K562 (cell line): ENCODE measurements around the gene CAAP1. TPM values are rescaled to one million over a fixed set of nuclear protein-coding genes. Genes with fewer than 3 reads are reported as not detected.

ENCODE experiments used
- ATAC-seq: fragments of 200-7000 bp; cut with Tn5 transposase; 3 replicates; pipeline ENCODE4 v1.9.1; 2020; ENCODE audit warnings: moderate library complexity
- BruUV-seq: library from RNA; stranded (reverse); fragments of 400-500 nt; replicated peaks from 2 replicates; lab custom pipeline; 2021; lab: Mats Ljungman, UMichigan
- CTCF ChIA-PET: fragments of 300-600 bp; formaldehyde crosslinking; extraction: SDS; loops from one replicate; lab custom pipeline; 2021; ENCODE audit warnings: low intra/inter-chr PET ratio; lab: Yijun Ruan, JAX
- POLR2A ChIA-PET: fragments of 300-600, 350-650 bp; sonication (Branson Sonifier 250); formaldehyde crosslinking; extraction: SDS; loops from one replicate; lab custom pipeline; 2021; ENCODE audit warnings: antibody characterized with exemption, inconsistent platforms; lab: Yijun Ruan, JAX
- DNase-seq, 4 experiments: peaks; one replicate each; pipeline versions ENCODE4 v3.0.0 to v3.0.0-alpha.2; 2011 to 2018; ENCODE audit warnings: low spot score in 3 of 4, mixed read lengths in 3 of 4; ENCODE audit errors: extremely low read depth in 1 of 4
- FAIRE-seq: peaks from 2 replicates; lab custom pipeline; 2011; peaks lifted over from hg19 to GRCh38; lab: Jason Lieb, UNC
- H2AFZ ChIP-seq: 2 replicates; pipeline ENCODE4 v1.6.0; 2011; ENCODE audit warnings: low read depth, low read length, control low read depth, inconsistent platforms
- H3K27ac ChIP-seq: fragments of 200-600 bp; 3 replicates; pipeline ENCODE4 v1.8.0; 2011; ENCODE audit warnings: low read depth, mild to moderate bottlenecking, control low read depth, inconsistent platforms, low read length, moderate library complexity, mixed read lengths; ENCODE audit errors: extremely low read depth
- H3K27me3 ChIP-seq, 2 experiments: fragments of 300-600 bp in 1 of 2; 2 replicates in 1 of 2; 3 replicates in 1 of 2; pipeline versions ENCODE4 v1.6.0 to v1.8.0; 2011; ENCODE audit warnings: inconsistent platforms in 2 of 2, low read length in 2 of 2, mild to moderate bottlenecking in 1 of 2, mixed read lengths in 1 of 2, moderate library complexity in 1 of 2; ENCODE audit not compliant: control insufficient read depth in 2 of 2, insufficient read depth in 2 of 2
- H3K36me3 ChIP-seq: fragments of 300-600 bp; 3 replicates; pipeline ENCODE4 v1.8.0; 2011; ENCODE audit warnings: mild to moderate bottlenecking, low read length, inconsistent platforms; ENCODE audit not compliant: control insufficient read depth, insufficient read depth
- H3K4me1 ChIP-seq, 2 experiments: fragments of 200-600 bp in 1 of 2; replicated peaks in 1 of 2; 2 replicates in 1 of 2; 3 replicates in 1 of 2; pipeline versions ENCODE4 v1.5.1 to v1.8.0; 2011; ENCODE audit warnings: inconsistent platforms in 2 of 2, low read length in 2 of 2, mild to moderate bottlenecking in 1 of 2, mixed read lengths in 1 of 2, moderate library complexity in 1 of 2; ENCODE audit not compliant: control insufficient read depth in 2 of 2, insufficient read depth in 2 of 2
- H3K4me2 ChIP-seq: 2 replicates; pipeline ENCODE4 v1.6.1; 2011; ENCODE audit warnings: low read length, control low read depth, inconsistent platforms, mixed read lengths; ENCODE audit not compliant: insufficient read depth
- H3K4me3 ChIP-seq: fragments of 200-600 bp; sonication (generic), shearing (Covaris generic); 2 replicates; pipeline ENCODE4 v1.5.1; 2016; ENCODE audit warnings: control low read depth, inconsistent platforms
- H3K79me2 ChIP-seq: fragments of 200-600 bp; 3 replicates; pipeline ENCODE4 v1.8.0; 2011; ENCODE audit warnings: low read length, inconsistent platforms; ENCODE audit not compliant: control insufficient read depth, insufficient read depth
- H3K9ac ChIP-seq, 2 experiments: 2 replicates each; pipeline versions ENCODE4 v1.6.0 to v1.6.1; 2011; ENCODE audit warnings: low read depth in 2 of 2, low read length in 2 of 2, control low read depth in 1 of 2, inconsistent platforms in 1 of 2, mild to moderate bottlenecking in 1 of 2, mixed read lengths in 1 of 2; ENCODE audit not compliant: insufficient read depth in 1 of 2
- H3K9me1 ChIP-seq: one replicate; pipeline ENCODE4 v1.6.0; 2011; ENCODE audit warnings: inconsistent platforms, mild to moderate bottlenecking, low read length, moderate library complexity; ENCODE audit not compliant: control insufficient read depth, insufficient read depth
- H3K9me3 ChIP-seq: replicated peaks from 2 replicates; pipeline ENCODE4 v1.5.1; 2011; ENCODE audit warnings: low read depth, low read length, inconsistent platforms; ENCODE audit not compliant: control insufficient read depth, insufficient read depth
- H4K20me1 ChIP-seq: replicated peaks from 2 replicates; pipeline ENCODE4 v1.6.1; 2011; ENCODE audit warnings: low read length, inconsistent platforms, mixed read lengths; ENCODE audit not compliant: control insufficient read depth, insufficient read depth
- FIP1L1 ChIP-seq: fragments of 200-400 bp; formaldehyde crosslinking; IDR thresholded peaks from 2 replicates; pipeline ENCODE4 v1.6.1; 2018; ENCODE audit warnings: mild to moderate bottlenecking, low read depth, low read length; ENCODE audit not compliant: poor library complexity, severe bottlenecking
- HDAC3 ChIP-seq: fragments of 450-650 bp; IDR thresholded peaks from 2 replicates; pipeline ENCODE4 v1.6.1; 2018; ENCODE audit warnings: borderline replicate concordance, mild to moderate bottlenecking, moderate library complexity; ENCODE audit not compliant: partially characterized antibody
- KDM2B ChIP-seq: fragments of 250-450 bp; sonication (Bioruptor Pico); IDR thresholded peaks from 2 replicates; pipeline ENCODE4 v1.8.0; 2021; ENCODE audit warnings: mild to moderate bottlenecking, moderate library complexity
- NONO ChIP-seq, 2 experiments: fragments of 200-400 bp in 1 of 2; fragments of 450-650 bp in 1 of 2; formaldehyde crosslinking in 1 of 2; IDR thresholded peaks; 2 replicates each; pipeline ENCODE4 v1.6.1; 2017; ENCODE audit warnings: low read depth in 2 of 2, mild to moderate bottlenecking in 2 of 2, moderate library complexity in 2 of 2, low read length in 1 of 2
- POLR2B ChIP-seq: fragments of 450-650 bp; IDR thresholded peaks from 2 replicates; pipeline ENCODE4 v1.6.1; 2018; ENCODE audit warnings: low read depth; ENCODE audit not compliant: partially characterized antibody
- TEAD4 ChIP-seq, 2 experiments: sonication (generic) in 1 of 2; formaldehyde crosslinking in 1 of 2; IDR thresholded peaks; 2 replicates each; pipeline versions ENCODE4 v1.6.1 to v1.8.0; 2012 to 2022; ENCODE audit warnings: borderline replicate concordance in 1 of 2, inconsistent platforms in 1 of 2, low read length in 1 of 2, mild to moderate bottlenecking in 1 of 2, missing genetic modification reagents in 1 of 2
- WHSC1 ChIP-seq: IDR thresholded peaks from one replicate; pipeline ENCODE4 v1.6.1; 2012; ENCODE audit warnings: low read length, control low read depth, inconsistent platforms
- ZNF174 ChIP-seq: fragments of 250-450 bp; sonication (Bioruptor Pico); IDR thresholded peaks from 2 replicates; pipeline ENCODE4 v1.4.0; 2020; ENCODE audit warnings: mild to moderate bottlenecking
- ZNF23 ChIP-seq: fragments of 250-450 bp; sonication (Bioruptor Pico); IDR thresholded peaks from 2 replicates; pipeline ENCODE4 v1.4.0; 2020; ENCODE audit warnings: mild to moderate bottlenecking
- in situ Hi-C: fragments of 300-500 bp; cut with MboI; formaldehyde crosslinking; loops from 4 replicates; pipeline ENCODE4 v1.15.0; 2018; ENCODE audit warnings: inconsistent platforms, mixed read lengths
- intact Hi-C: fragments of 100-400 bp; cut with micrococcal nuclease; formaldehyde crosslinking; loops from 2 replicates; pipeline ENCODE4 v1.14.2; 2022
- polyA plus RNA-seq, 8 experiments: library from polyadenylated mRNA; depleted of rRNA in 4 of 8; stranded (reverse) in 5 of 8; unstranded in 3 of 8; fragments of >200 nt; fragmentation: Nextera tagmentation in 2 of 8; fragmentation: Illumina TruSeq in 1 of 8; extraction: Ambion mirVana in 2 of 8; extraction: Trizol in 1 of 8; gene quantifications; 2 replicates each; pipeline versions ENCODE4 v1.2.1 to v1.2.3, GENCODE V29; 2011 to 2014; ENCODE audit warnings: inconsistent platforms in 1 of 8, missing spikeins in 1 of 8
- total RNA-seq, 7 experiments: library from RNA; depleted of rRNA in 6 of 7; stranded (reverse); fragments of >200 nt in 6 of 7; fragmentation: Illumina TruSeq in 2 of 7; extraction: Trizol in 2 of 7; gene quantifications; 2 replicates each; pipeline versions ENCODE4 v1.2.1 to v1.2.3, GENCODE V29; 2011 to 2021; ENCODE audit warnings: low replicate concordance in 1 of 7
- TF ChIP-seq, protein P1 (sequence below): fragments of 250-450 bp; sonication (Bioruptor Pico); IDR thresholded peaks from 2 replicates; pipeline ENCODE4 v1.8.0; 2021; ENCODE audit warnings: borderline replicate concordance, mild to moderate bottlenecking, moderate library complexity; ENCODE audit not compliant: poor library complexity, severe bottlenecking
- TF ChIP-seq, protein P2 (sequence below), 2 experiments: fragments of 450-650 bp; IDR thresholded peaks; 2 replicates each; pipeline ENCODE4 v1.6.1; 2018; ENCODE audit warnings: mild to moderate bottlenecking in 2 of 2, low read depth in 1 of 2; ENCODE audit not compliant: partially characterized antibody in 2 of 2

The CAAP1 gene
- total and polyA plus RNA-seq, 9 of the 15 experiments (the other 6 are each of a cell fraction or from before 2014, with no cell fraction given), result 8.9 to 17.4 (median 15.3) TPM

DNA sequence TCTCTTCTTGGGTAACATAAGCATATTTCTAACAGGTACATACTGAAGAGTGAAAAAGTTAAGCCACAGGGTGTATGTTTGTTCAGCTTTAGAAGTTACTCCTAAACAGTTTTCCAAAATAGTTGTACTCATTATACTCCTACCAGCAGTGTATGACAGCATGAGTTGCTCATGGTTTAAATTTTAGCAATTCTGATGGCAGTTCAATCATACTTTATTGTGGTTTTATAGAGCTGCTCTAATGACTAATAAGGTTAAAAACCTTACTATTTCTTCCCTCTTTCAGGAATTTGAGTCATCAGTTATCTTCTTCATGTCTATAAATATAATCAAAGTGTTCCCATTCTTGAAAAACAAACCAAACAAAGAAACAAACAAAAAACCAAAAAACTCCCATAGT is 81.5 kb downstream of the CAAP1 start:
- no peak overlapping the region for H3K4me2 ChIP-seq
- BruUV-seq, result no TSS peak
- H3K27ac ChIP-seq, result no peak overlapping the region
- CTCF ChIA-PET, result no interaction called here
- H3K4me3 ChIP-seq, result no peak overlapping the region
- no peak for ATAC-seq
- no peaks in the 10 kb centered on the region for H3K4me1 ChIP-seq
- POLR2A ChIA-PET, result no interaction called here
- H3K9me3 ChIP-seq, result no peaks in the 10 kb centered on the region
- H3K79me2 ChIP-seq, result no peaks in the 10 kb centered on the region
- in situ Hi-C loops (no loop called here), intact Hi-C loops (no loop called here)
- H3K9me1 ChIP-seq, result no peaks in the 10 kb centered on the region
- TF ChIP-seq POLR2B (no peak), TEAD4 (IDR thresholded peaks at IDR 0.05; ENCODE audit: low read length) (no peak), TEAD4 (CRISPR knock-in tag; IDR thresholded peaks at IDR 0.05; ENCODE audit: borderline replicate concordance) (no peak), WHSC1 (no peak), KDM2B (CRISPR knock-in tag) (no peak), HDAC3 (no peak), ZNF23 (CRISPR knock-in tag) (no peak), ZNF174 (CRISPR knock-in tag) (no peak), FIP1L1 (no peak), NONO (IDR thresholded peaks at IDR 0.05; ENCODE audit: low read depth in 2 of 2, low read length in 1 of 2) (no peak)
- TF ChIP-seq, protein P1, sequence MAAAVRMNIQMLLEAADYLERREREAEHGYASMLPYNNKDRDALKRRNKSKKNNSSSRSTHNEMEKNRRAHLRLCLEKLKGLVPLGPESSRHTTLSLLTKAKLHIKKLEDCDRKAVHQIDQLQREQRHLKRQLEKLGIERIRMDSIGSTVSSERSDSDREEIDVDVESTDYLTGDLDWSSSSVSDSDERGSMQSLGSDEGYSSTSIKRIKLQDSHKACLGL (CRISPR knock-in tag), result no peak
- TF ChIP-seq, protein P2, sequence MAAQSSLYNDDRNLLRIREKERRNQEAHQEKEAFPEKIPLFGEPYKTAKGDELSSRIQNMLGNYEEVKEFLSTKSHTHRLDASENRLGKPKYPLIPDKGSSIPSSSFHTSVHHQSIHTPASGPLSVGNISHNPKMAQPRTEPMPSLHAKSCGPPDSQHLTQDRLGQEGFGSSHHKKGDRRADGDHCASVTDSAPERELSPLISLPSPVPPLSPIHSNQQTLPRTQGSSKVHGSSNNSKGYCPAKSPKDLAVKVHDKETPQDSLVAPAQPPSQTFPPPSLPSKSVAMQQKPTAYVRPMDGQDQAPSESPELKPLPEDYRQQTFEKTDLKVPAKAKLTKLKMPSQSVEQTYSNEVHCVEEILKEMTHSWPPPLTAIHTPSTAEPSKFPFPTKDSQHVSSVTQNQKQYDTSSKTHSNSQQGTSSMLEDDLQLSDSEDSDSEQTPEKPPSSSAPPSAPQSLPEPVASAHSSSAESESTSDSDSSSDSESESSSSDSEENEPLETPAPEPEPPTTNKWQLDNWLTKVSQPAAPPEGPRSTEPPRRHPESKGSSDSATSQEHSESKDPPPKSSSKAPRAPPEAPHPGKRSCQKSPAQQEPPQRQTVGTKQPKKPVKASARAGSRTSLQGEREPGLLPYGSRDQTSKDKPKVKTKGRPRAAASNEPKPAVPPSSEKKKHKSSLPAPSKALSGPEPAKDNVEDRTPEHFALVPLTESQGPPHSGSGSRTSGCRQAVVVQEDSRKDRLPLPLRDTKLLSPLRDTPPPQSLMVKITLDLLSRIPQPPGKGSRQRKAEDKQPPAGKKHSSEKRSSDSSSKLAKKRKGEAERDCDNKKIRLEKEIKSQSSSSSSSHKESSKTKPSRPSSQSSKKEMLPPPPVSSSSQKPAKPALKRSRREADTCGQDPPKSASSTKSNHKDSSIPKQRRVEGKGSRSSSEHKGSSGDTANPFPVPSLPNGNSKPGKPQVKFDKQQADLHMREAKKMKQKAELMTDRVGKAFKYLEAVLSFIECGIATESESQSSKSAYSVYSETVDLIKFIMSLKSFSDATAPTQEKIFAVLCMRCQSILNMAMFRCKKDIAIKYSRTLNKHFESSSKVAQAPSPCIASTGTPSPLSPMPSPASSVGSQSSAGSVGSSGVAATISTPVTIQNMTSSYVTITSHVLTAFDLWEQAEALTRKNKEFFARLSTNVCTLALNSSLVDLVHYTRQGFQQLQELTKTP (IDR thresholded peaks at IDR 0.05; ENCODE audit: low read depth in 1 of 2, partially characterized antibody in 2 of 2), result no peak
- DNase-seq, result no peak
- H3K36me3 ChIP-seq, result no peaks in the 10 kb centered on the region
- H4K20me1 ChIP-seq, result no peaks in the 10 kb centered on the region
- no peak overlapping the region for H2AFZ ChIP-seq
- FAIRE-seq, result no peak
- no peak overlapping the region for H3K9ac ChIP-seq
- H3K27me3 ChIP-seq, result no peaks in the 10 kb centered on the region
